HepG2 (cell line): ENCODE results near the gene ANTXR1. TPM values are rescaled to one million over a fixed set of nuclear protein-coding genes. Genes with fewer than 3 reads are reported as not detected.
A peak's percentile ranks its signal among the peaks of the same experiment; 100 is the strongest.

Experiments used
- ATAC-seq: fragments of 200-7000 bp; cut with Tn5 transposase; 3 replicates; pipeline ENCODE4 v1.9.1; 2020; ENCODE audit warnings: mild to moderate bottlenecking, moderate library complexity
- BruUV-seq: library from RNA; stranded (reverse); fragments of 400-500 nt; replicated peaks from 2 replicates; lab custom pipeline; 2021; lab: Mats Ljungman, UMichigan
- CTCF ChIA-PET: fragments of 300-600 bp; formaldehyde crosslinking; extraction: SDS; loops from one replicate; lab custom pipeline; 2021; ENCODE audit warnings: low total read pairs, inconsistent platforms, low intra/inter-chr PET ratio; lab: Yijun Ruan, JAX
- POLR2A ChIA-PET: fragments of 350-600 bp; sonication (Branson Sonifier 250); formaldehyde crosslinking; loops from one replicate; lab custom pipeline; 2020; ENCODE audit warnings: antibody characterized with exemption, inconsistent platforms; lab: Yijun Ruan, JAX
- DNase-seq: peaks from one replicate; pipeline ENCODE4 v3.0.0-alpha.2; 2015; ENCODE audit warnings: low spot score
- FAIRE-seq: peaks from 3 replicates; lab custom pipeline; 2011; peaks lifted over from hg19 to GRCh38; lab: Jason Lieb, UNC
- H2AFZ ChIP-seq: one replicate; pipeline ENCODE4 v1.6.1; 2011; ENCODE audit warnings: low read length, inconsistent platforms
- H3K27ac ChIP-seq: fragments of 300-600 bp; 3 replicates; pipeline ENCODE4 v1.8.0; 2011; ENCODE audit warnings: mixed run types, mild to moderate bottlenecking, mixed read lengths, low read length, inconsistent platforms; ENCODE audit not compliant: insufficient read depth; ENCODE audit errors: extremely low read length
- H3K27me3 ChIP-seq, 2 experiments: fragments of 200-600 bp in 1 of 2; 2 replicates in 1 of 2; 3 replicates in 1 of 2; pipeline versions ENCODE4 v1.6.0 to v1.8.0; 2011; ENCODE audit warnings: low read length in 2 of 2, mild to moderate bottlenecking in 2 of 2, moderate library complexity in 2 of 2, inconsistent platforms in 1 of 2; ENCODE audit not compliant: insufficient read depth in 2 of 2, control insufficient read depth in 1 of 2
- H3K36me3 ChIP-seq, 2 experiments: fragments of 200-600 bp in 1 of 2; replicated peaks in 1 of 2; 2 replicates in 1 of 2; 3 replicates in 1 of 2; pipeline versions ENCODE4 v1.5.1 to v1.8.0; 2011; ENCODE audit warnings: low read length in 2 of 2, inconsistent platforms in 1 of 2; ENCODE audit not compliant: insufficient read depth in 2 of 2, control insufficient read depth in 1 of 2
- H3K4me1 ChIP-seq: 2 replicates; pipeline ENCODE4 v1.5.1; 2012; ENCODE audit warnings: low read length, inconsistent platforms; ENCODE audit not compliant: insufficient read depth
- H3K4me2 ChIP-seq: 2 replicates; pipeline ENCODE4 v1.6.0; 2011; ENCODE audit warnings: low read depth, low read length, inconsistent platforms
- H3K4me3 ChIP-seq, 3 experiments: fragments of 200-600 bp in 1 of 3; sonication (generic), shearing (Covaris generic) in 1 of 3; replicated peaks in 1 of 3; 2 replicates each; pipeline ENCODE4 v1.5.1; 2011 to 2016; ENCODE audit warnings: low read length in 3 of 3, inconsistent platforms in 2 of 3, low read depth in 2 of 3, mild to moderate bottlenecking in 2 of 3, control low read depth in 1 of 3, mixed read lengths in 1 of 3; ENCODE audit not compliant: insufficient read depth in 1 of 3
- H3K79me2 ChIP-seq: one replicate; pipeline ENCODE4 v1.6.1; 2011; ENCODE audit warnings: low read length, inconsistent platforms; ENCODE audit not compliant: insufficient read depth
- H3K9ac ChIP-seq: 2 replicates; pipeline ENCODE4 v1.6.0; 2011; ENCODE audit warnings: mild to moderate bottlenecking, low read depth, low read length, inconsistent platforms; ENCODE audit not compliant: insufficient read depth
- H3K9me3 ChIP-seq: 2 replicates; pipeline ENCODE4 v1.5.1; 2012; ENCODE audit warnings: mild to moderate bottlenecking, low read length
- H4K20me1 ChIP-seq: 2 replicates; pipeline ENCODE4 v1.6.0; 2011; ENCODE audit warnings: inconsistent platforms, mild to moderate bottlenecking, low read length, moderate library complexity; ENCODE audit not compliant: insufficient read depth
- ETV5 ChIP-seq: IDR thresholded peaks from 2 replicates; pipeline ENCODE4 v1.6.1; 2018; ENCODE audit warnings: missing biosample characterization, missing genetic modification reagents, inconsistent platforms, borderline replicate concordance
- KLF13 ChIP-seq: sonication (generic); formaldehyde crosslinking; IDR thresholded peaks from 2 replicates; pipeline ENCODE4 v1.4.0; 2020; ENCODE audit warnings: mild to moderate bottlenecking, missing genetic modification reagents
- PRDM10 ChIP-seq: sonication (generic); formaldehyde crosslinking; IDR thresholded peaks from 2 replicates; pipeline ENCODE4 v1.4.0; 2020; ENCODE audit warnings: low read depth, missing genetic modification reagents
- RCOR2 ChIP-seq: IDR thresholded peaks from 2 replicates; pipeline ENCODE4 v1.6.1; 2016; ENCODE audit warnings: missing biosample characterization, missing genetic modification reagents
- SSRP1 ChIP-seq: IDR thresholded peaks from 2 replicates; pipeline ENCODE4 v1.6.1; 2016; ENCODE audit warnings: control low read depth
- WGBS: methylation state at CpG from one replicate; pipeline ENCODE4 v1.1.6; 2017; ENCODE audit warnings: low lambda C conversion rate; 5-methylcytosine and 5-hydroxymethylcytosine counted together
- in situ Hi-C: cut with HindIII; loops from 2 replicates; pipeline ENCODE4 v1.10.0; 2017; ENCODE audit warnings: low pct_unique_long_range_greater_than_20kb; ENCODE audit not compliant: extremely low pct_ligation_motif_present
- intact Hi-C: fragments of 100-400 bp; cut with micrococcal nuclease; formaldehyde crosslinking; loops from one replicate; pipeline ENCODE4 v1.10.0; 2022; ENCODE audit not compliant: unreplicated experiment
- polyA plus RNA-seq, 8 experiments: library from polyadenylated mRNA; depleted of rRNA in 3 of 8; stranded (reverse) in 7 of 8; unstranded in 1 of 8; fragments of >200 nt; fragmentation: Illumina TruSeq in 4 of 8; extraction: Trizol in 4 of 8; gene quantifications; 2 replicates each; pipeline versions ENCODE4 v1.2.1 to v1.2.3, GENCODE V29; 2011 to 2016; ENCODE audit warnings: low read depth in 4 of 8, missing spikeins in 1 of 8, mixed read lengths in 1 of 8; ENCODE audit not compliant: insufficient read depth in 1 of 8
- total RNA-seq, 5 experiments: library from RNA; depleted of rRNA; stranded (reverse); fragments of >200 nt; fragmentation: Illumina TruSeq; extraction: Trizol; gene quantifications; 2 replicates each; pipeline ENCODE4 v1.2.3, GENCODE V29; 2016; ENCODE audit warnings: low read depth in 1 of 5

ANTXR1 gene
- total and polyA plus RNA-seq, 2 of the 13 experiments (the other 11 are each of a cell fraction or from before 2014, with no cell fraction given), result 4.5 to 12.7 TPM

- TF ChIP-seq SSRP1 (CRISPR knock-in tag) (0 out of 2 replicates have a peak, but pooled peaks have one; percentile 20), RCOR2 (CRISPR knock-in tag) (no peak)
- Histone ChIP-seq H3K4me3 (no peak overlapping the region), H3K79me2 (no peaks in the 10 kb centered on the region), H4K20me1 (no peaks in the 10 kb centered on the region), H3K27me3 (no peaks in the 10 kb centered on the region), H3K9me3 (no peaks in the 10 kb centered on the region), H2AFZ (no peak overlapping the region), H3K4me1 (peaks cover 34% of the 10 kb centered on the region), H3K4me2 (peak overlapping the region; percentile 46; the same call in 1 of the 2 replicates), H3K27ac (peak overlapping the region; percentile 32), H3K36me3 (peaks cover 0 to 35% of the 10 kb centered on the region in 2 experiments; a peak in 2 of 5 replicates), H3K9ac (no peak overlapping the region; the same call in 1 of the 2 replicates)
- 95% methylated on average over 3 of the region's 3 CpGs for WGBS
- DNase-seq (no peak), FAIRE-seq (no peak), ATAC-seq (no peak; the same call in 2 of the 3 replicates)
- ChIA-PET POLR2A (interaction anchor here (0.7 to 1.3 kb wide), 5 partner anchors 9 to 114 kb away, joined by 3 to 9 read pairs (median 4); no protein-coding TSS in a partner anchor), CTCF (no interaction called here)
- in situ Hi-C loops, result no loop called here
- intact Hi-C loops, result no loop called here
- no TSS peak for BruUV-seq
Observed at GRCh38 chr2:69291721-69292120, 278.7 kb downstream of the ANTXR1 start.

GRCh38 chr2:69292256-69292655 is 279.3 kb downstream of the ANTXR1 start:
- ATAC-seq (no peak), DNase-seq (no peak), FAIRE-seq (no peak)
- Histone ChIP-seq H3K9me3 (no peaks in the 10 kb centered on the region), H3K79me2 (no peaks in the 10 kb centered on the region), H4K20me1 (no peaks in the 10 kb centered on the region), H3K27ac (no peak overlapping the region), H3K27me3 (no peaks in the 10 kb centered on the region), H3K4me2 (no peak overlapping the region), H2AFZ (no peak overlapping the region), H3K4me1 (peaks cover 34% of the 10 kb centered on the region), H3K9ac (no peak overlapping the region), H3K36me3 (peaks cover 0 to 35% of the 10 kb centered on the region in 2 experiments; a peak in 2 of 5 replicates), H3K4me3 (no peak overlapping the region)
- no peak for TF ChIP-seq ETV5 (CRISPR knock-in tag)
- TF ChIP-seq KLF13 (CRISPR knock-in tag), result no peak
- TF ChIP-seq PRDM10 (CRISPR knock-in tag), result no peak
- POLR2A ChIA-PET, result no interaction called here
- in situ Hi-C loops (no loop called here), intact Hi-C loops (no loop called here)
- no TSS peak for BruUV-seq
- CTCF ChIA-PET, result no interaction called here
- WGBS, result 82% methylated on average over 3 of the region's 3 CpGs
